ENCODE measurements around the gene NLRC3.

DNA sequence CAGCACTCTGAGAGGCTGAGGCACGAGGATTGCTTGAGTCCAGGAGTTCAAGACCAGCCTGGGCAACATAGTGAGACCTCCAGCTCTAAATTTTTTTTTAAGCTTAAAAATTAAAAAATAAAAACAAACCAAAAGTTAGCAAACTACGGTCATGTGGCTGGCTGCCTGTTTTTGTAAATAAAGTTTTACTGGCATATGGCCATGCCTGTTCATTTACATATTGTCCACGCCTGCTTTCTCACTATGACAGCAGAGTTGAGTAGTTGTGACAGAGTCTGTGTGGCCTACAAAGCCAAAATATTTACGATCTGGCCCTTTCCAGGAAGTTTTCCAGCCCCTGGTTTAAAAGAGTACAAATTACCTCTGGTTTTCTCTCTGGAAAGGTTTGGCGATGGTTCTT lies 30.9 kb upstream of the NLRC3 start:
- TF ChIP-seq CTCF (IDR thresholded peaks at IDR 0.05) (no peak), EZH2 (IDR thresholded peaks at IDR 0.05; ENCODE audit: borderline replicate concordance, insufficient read depth, low read depth, low read length, poor library complexity, severe bottlenecking) (no peak)
